HS-27A (cell line): Measurements from ENCODE around the gene LRRC56.

Experiments
- DNase-seq: peaks from one replicate; pipeline ENCODE4 v3.0.0-alpha.2; 2012; ENCODE audit warnings: low read depth, missing footprints

LRRC56 gene

DNA sequence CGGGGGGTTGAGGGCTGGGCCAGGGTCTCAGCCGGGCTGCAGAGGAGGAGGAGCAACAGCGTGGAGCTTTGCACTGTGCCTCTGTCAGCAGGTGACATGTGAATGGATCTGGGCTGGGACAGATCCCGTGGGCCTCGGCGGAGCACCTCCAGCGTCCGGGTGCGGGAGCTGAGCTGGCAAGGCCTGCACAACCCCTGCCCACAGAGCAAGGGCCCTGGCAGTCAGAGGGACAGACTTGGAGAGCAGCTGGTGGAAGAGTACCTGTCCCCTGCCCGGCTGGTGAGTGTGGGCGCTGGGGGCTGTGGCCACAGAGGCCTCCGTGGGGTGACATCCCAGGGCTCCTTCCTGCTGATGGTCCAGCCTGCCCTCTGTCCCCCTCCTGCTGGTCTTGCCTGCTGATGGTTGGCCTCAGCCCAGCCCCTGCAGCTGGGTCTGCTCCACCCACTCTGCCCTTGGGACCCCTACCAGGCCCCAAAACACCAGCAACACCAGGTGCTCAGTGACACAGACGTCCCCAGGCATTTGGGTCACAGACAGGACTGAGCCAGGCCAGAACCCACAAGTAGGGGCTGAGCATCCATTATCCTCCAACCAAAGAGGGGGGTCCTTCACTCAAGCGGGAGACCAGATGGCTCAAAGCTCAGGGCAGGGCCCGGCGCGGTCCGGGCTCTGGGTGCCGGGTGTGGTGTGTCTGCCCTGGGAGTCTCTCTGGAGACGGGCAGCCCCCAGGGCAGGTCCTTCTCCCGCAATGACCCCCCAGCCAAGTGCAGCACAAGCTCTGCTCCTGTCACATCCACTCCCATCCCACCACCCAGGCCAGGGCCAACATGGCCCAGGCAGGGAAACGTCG lies 3.5 kb downstream of the LRRC56 start:
- DNase-seq = no peak

DNA sequence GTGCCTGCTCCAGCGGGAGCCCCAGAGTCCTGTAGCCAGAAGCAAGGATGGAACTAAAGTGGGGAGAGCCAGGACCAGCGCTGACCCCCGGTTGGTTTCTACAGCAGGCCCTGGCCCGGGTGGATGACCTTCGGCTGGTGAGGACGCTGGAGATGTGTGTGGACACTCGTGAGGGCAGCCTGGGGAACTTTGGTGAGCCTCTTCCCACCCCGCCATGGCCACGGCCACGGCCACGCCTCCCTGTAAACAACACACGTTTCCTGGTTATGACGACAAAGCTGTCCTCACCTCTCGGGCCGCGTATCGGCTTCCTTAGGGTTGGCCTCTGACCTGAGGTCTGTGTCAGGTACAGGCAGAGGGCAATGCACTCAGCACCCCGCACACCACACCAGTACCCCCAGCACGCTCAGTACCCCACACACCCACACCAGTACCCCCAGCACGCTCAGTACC lies 4.1 kb downstream of the LRRC56 start:
- no peak for DNase-seq

DNA sequence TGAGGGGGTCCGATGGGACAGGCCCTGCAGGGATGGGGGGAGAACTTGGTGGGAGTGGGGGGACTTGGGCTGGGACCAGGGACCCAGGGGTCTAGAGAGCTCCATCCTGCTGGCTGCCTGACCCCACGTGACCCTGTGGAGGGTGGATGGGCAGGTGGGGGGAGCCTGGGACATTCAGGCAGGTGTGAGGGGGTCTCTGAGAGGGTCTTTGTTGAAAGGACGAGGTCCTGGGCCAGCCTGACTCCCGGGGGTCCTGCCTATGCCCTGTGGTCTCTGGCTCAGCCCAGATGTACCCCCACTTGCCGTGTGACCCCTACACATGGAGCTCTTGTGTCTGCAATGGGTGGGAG lies 7.5 kb downstream of the LRRC56 start:
- DNase-seq = no peak

- no peak for DNase-seq
Measured at GRCh38 chr11:545171-545570, 7.8 kb downstream of the LRRC56 start.

GRCh38 chr11:548700-549603 lies 11.6 kb downstream of the LRRC56 start:
- DNase-seq = no peak

DNA sequence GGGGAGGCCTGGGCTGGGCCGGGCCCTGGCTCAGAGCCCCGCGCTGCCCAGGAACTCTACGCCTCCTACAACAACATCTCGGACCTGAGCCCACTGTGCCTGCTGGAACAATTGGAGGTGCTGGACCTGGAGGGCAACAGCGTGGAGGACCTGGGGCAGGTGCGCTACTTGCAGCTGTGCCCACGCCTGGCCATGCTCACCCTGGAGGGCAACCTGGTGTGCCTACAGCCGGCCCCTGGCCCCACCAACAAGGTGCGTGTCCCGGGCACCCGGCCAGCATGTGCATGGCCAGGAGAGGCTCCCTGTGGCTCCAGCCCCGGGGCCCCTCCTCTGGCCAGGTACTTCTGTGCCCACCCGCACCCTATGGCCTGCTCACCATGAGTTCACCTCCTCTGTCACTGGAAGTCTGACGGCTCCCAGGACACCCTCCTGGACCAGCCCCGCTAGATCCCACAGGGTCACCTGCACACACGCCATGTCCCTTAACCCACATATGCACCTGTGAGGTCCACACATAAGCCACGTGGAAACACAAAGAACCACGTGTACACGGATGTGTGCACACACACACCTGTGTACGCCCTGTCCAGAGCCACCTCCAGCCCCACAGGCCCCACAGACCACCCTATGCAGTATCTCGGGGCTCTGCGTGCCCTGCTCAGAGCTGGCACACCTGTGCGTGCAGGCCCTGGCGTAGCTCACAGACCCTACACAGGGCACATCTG lies 12.9 kb downstream of the LRRC56 start:
- DNase-seq = no peak

DNA sequence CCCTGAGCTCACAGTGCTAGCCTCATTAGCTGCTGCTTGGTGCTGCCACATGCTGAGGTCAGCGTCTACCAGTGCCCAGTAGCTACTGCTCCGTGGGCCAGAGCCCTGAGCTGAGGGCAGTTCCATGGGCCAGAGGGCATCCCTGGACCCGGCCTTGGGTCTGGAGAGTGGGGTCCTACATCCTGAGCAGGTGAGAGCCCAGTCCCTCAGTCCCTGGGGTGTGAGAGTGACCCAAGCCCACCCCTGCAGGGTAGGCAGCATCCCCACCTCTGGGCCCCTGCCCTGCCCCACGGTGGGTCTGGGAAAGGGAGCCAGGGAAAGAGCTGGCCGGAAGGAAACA lies 13.4 kb downstream of the LRRC56 start:
- no peak for DNase-seq

GRCh38 chr11:551131-551530 lies 13.8 kb downstream of the LRRC56 start:
- no peak for DNase-seq

GRCh38 chr11:551596-551995 lies 14.3 kb downstream of the LRRC56 start:
- no peak for DNase-seq

DNA sequence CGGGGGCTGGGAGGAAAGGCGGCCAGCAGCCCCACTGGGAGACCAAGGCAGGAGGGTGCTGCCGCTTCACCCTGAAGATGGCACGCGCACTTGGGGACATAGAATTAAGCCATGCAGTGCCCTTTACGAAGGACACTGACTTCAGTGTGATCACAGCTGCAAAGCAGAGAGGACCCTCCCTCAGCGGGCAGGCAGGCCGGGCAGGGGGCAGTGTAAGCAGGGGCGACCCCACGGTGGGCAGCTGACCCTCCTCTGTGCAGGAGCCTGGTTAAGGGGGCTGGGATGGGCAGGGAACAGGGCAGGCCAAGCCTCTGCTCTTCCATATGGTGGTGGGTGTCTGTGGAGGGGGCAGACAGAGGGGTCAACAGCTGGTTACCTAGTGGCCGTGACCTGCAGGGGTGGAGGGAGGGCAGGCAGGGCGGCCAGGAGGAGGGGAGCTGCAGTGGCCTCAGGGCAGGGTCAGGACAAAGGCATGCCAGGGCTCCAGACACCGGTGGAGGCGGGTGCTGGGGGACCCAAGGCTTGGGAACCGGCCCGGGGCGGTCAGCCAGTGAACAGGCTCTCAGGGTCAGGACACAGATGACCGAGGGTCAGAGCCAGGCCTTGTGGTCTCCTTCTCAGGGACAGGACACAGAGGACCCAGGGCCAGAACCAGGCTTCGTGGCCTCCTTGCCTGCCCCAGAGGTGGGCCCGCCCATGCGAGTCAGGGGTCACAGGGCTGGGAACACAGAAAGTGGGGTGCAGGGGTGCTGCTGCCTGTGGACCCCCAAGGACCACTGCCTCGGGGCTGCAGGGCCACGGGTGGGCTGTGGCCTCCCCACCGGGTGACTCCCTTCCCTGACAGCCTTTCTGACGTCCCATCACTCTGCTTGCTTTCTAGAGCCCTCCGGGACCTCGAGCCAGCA lies 16.0 kb downstream of the LRRC56 start:
- DNase-seq = no peak

DNA sequence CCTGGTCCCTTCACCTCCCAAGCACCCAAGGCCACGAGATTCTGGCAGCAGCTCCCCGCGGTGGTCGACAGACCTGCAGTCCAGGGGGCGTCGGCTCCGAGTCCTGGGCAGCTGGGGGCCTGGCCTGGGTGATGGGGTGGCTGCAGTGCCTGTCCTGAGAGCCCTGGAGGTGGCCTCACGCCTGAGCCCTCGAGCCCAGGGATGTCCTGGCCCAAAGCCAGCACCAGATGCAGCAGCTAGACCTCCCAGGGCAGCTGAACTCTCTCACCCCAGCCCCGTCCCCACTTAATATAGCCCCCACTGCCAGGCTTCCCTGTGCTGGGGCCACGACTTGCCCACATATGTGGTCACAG lies 16.6 kb downstream of the LRRC56 start:
- DNase-seq = no peak

- no peak for DNase-seq
Measured at GRCh38 chr11:554428-555226, 17.3 kb downstream of the LRRC56 start.

DNA sequence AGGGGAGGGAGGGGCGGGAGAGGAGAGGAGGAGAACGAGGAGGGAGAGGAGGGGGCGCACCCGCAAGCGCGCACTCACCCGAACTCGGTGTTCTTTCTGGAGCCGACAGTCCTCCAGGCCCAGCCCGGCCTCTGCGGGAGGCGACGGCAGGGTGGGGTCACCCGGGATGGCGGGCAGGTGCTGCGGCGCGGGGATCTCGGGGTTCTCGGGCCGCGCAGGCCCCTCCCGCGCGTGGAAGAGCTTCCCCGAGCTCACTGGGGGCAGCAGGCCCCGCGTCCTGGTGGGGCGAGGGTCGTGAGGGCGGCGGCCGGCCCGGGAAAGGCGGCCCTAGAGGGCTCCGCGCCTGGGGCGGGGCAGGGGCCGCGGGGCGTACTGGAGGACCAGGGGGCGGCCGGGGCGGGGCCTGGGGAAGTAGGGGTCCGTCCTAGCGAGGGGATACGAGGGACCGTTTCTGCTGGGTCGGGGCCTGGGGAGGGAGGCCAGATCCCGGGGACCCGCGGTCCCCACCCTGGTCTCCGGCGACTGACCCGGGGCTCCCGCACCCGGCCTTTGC lies 18.0 kb downstream of the LRRC56 start:
- DNase-seq = no peak

GRCh38 chr11:555780-556661 lies 18.7 kb downstream of the LRRC56 start:
- no peak for DNase-seq

GRCh38 chr11:556662-557256 lies 19.4 kb downstream of the LRRC56 start:
- DNase-seq = no peak

DNA sequence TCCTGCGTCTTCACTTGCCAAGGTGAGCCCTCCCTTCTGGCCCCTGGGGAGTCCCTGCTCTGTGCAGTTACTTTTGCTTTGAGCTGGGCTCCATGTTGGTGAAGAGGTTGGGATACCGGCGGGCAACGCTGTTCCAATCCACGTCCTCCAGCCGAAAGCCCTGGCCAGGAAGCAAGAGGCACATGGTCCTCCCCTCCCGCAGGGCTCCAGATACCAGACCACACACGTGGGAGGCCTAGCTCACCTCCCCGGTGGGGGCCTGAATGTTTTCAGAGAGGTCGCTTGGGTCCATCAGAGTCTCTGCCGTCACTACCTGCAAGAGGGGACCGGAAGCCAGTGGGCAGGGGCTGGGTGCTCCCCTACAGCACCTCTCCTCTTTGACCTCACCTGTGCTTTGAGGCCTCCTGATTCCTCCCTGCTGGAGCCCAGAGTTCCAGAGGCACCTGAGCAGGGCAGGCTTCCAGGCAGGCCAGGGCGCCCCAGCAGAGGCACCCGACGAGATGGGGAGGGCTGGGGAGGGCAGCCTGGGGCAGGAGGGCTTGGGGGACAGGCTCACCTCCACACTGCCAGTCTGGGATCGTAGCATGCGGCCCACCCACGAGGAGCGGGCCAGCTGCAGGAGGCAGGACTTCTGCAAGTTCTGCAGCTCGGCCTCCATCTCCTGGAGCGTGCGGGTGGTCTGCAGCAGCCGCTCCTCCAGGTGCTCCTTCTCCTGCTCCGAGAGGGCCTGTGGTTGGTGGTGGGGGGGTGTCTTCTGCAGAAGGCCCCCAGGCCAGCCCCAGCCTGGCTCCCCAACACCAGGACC lies 20.2 kb downstream of the LRRC56 start:
- no peak for DNase-seq

- DNase-seq = no peak
Measured at GRCh38 chr11:558503-558902, 21.2 kb downstream of the LRRC56 start.

GRCh38 chr11:559020-559620 lies 21.8 kb downstream of the LRRC56 start:
- no peak for DNase-seq
